DMS79 treated with DMSO at 0.1 percent for 48 hours (cell line): Measurements from ENCODE around the gene PROX2.

ENCODE experiments used
- DNase-seq: peaks from one replicate; lab custom pipeline; 2025; lab: John Stamatoyannopoulos, UW

Gene PROX2

DNA sequence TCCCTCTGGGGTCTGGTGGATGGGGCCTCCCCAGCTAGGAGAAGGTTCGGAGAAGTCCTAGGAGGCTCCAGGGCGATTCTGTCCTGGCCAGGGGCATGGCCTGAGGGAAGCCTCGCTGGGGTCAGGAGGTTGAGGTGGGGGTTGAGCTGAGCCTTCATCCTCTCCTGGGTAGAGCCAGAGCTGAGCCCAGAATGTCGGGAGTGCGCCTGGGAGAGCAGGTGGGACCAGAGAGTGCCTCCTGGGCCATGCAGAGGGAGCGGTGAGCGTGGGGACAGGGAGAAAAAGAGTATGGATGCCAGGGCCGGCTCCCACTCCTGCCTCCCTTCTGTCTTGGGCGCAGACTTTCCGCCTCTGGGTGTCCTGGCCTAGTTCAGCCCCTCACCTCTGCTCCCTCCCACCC, 34.0 kb upstream of the PROX2 start:
- DNase-seq, result no peak

DNA sequence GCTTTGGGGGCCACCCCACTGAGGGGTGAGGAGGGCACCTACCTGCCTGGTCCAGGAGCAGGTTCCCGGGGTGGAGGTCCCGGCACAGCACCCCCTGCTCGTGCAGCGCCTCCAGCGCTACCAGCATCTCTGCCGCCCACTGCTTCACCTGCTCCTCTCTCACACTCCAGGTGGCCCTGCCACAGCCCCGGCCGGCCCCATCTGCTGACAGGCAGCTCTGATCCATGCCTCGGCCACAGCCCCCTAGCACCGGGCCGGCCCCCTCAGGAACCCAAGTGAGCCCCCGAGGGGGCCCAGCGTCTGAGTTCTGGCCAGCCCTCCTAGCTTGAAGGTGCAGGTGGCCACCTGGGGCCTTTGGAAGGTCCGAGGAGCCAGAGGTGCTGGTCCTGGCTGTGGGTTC, 33.6 kb upstream of the PROX2 start:
- no peak for DNase-seq

DNA sequence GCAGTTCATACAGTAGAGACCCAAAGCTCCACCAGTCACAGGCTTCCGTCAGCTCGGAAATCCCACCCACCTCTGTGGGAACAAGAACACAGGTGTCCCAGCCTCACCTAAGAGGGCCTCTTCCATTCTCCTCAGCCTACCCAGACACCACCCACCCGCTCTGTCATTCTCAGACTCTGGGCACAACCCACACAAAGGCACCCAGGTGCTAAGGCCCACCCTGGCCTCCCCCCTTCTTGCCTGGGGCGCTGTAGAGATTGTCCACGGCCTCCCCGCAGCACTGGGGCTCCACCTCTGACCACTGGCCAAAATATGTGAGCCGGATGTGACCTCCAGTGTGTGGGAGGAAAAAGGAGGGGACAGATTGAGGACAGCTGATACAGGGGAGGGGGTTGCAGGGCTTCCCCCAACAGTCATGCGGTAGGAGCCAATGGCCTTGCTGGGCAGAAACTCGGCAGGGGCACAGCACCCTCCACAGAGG, 33.0 kb upstream of the PROX2 start:
- no peak for DNase-seq

DNA sequence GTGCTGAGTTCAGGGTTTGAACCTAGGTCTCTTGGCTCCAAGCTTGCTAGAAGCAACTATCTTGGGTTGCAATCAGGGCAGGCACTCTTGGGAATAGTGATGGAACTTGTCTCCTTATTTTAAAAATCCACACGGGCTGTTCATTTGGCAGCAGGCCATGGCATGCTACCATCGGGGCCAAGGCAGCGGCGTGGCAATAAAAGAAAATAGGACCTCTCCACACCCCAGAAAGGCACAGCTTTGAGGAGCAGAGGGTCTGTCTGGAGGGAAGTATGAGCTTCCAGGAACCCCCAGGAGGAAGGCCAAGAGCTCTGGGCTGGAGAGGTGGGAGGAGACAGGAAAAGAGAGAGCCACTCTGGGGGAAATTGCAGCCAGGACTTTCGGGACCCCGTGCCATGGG, 31.8 kb upstream of the PROX2 start:
- DNase-seq, result peak; percentile 7

DNA sequence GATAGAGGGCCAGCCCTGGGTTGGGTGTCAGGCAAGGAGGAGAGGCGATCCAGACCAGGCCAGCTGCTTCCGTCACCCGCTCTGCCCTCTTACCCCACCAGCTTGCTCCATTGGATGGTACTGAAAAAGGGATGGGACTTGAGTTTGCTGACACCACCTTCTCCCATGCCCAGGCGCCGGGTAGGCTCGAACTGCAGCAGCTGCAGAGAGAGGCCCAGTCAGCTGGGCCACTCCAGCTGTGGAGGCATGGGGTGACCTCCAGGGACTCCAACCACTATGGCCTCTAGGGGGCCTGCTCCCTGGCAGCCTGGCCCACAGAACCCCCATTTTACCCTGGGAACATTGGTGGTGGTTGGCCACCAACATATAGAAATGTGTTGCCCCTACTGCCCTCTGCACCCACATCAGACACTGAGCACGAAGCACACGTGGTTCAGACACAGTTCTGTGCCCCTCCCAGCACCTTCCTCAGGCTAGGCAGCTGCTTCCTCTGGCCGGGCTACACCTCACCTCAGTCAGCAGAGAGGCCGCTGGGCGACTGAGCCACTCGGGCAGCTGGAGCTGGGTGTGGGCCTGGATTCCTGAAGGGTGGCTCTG, 31.1 kb upstream of the PROX2 start:
- DNase-seq, result no peak

DNA sequence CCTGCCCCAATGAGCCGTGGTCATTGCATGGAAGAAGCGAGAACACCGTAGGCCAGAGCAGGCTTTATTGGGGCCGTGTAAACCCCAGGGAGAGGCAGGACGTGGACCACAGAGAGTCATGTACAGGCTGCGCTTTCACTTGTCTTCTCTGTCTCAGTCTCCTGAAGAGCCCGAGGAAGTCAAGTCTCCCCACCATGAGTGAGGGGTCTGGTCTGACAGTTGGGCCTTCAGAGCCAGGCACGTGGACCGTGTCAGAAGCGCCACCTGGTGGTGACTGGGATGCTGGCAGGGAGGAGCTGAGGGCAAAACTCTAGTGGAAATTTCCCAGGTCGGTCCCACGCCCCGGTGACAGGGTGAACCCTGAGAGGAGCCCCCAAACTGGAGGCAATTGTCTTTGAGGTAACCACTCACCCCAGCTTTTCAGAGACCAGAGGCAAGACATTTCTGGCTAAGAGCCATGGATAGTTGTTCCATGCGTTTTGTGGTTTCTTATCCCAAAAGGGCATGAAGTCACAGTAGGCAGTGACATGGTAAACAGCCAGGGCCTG, 29.7 kb upstream of the PROX2 start:
- DNase-seq, result peak; percentile 28

DNA sequence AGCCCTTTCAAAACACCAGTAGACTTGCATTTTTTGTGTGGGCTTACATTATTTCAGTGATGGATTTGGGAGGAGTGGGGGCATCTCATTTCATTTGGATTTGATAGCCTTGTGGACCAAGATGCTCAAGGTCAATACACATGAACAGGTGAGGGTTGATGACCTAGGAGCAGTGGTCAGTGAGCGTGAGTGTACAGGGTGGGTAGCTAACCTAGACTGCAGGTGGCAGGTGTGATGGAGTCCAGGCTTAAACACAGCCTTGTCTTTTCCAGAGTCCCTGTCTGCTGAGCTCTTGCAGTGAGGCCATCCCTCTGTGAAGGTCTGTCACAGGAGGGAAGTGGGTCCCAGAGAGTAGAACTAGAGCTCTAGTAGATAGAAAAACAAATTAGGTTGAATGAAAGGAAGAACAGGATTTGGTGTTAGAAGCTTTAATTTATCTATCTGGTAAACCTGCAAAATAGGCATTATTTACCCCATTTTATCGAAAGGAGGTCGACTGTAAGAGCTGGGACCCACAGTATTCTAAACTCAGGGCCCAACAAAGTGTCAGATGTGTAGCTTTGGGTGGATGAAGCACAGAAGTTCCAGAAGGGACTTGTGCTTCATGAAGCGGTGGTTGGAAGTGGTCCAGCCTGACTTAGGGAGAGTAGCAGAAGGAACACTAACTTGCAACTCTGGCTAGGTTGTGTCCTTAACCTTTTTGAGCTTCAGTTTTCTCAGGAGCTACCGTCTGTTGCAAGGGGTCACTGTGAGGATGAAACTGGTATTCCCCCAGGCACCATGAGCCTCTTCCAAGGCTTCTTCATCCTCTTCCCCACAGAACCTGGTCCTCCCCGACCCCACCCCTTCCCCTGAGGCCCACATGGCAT, 28.9 kb upstream of the PROX2 start:
- DNase-seq, result no peak

DNA sequence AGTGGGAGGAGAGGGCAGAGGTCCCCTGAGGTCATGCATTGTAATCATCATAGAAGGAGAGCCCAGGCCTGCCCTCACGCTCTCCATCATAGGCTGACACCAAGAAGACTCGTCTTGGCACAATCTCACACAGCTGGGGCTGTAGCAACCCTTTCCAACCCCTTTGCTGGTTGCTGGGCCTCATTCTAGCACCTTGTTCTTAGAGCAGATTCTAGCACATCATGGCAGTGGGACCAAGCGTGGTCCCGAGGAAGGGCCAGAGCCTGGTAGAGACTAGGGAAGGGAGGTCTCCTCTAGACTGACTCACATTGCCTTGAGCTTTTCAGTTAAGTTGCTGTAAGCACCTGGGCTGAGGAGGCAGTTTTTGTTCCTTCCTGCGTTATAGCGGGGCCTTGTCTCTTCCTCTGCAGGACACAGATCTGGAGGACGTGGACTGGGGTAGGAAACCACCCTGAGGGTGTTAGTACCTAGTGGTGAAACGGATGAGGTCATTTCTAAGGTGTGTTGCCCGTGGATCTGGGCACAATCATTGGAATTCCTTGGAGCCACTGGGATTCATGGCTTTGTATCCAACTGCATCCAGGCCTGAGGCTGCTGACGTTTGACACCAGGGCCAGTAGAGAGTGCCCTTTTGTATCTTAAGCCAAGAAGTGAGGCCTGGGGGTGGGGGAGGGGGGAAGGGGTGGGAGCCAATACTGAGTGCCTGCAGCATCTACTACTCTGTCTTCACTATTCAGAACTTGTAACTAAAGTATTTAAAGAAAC, 27.2 kb upstream of the PROX2 start:
- no peak for DNase-seq

DNA sequence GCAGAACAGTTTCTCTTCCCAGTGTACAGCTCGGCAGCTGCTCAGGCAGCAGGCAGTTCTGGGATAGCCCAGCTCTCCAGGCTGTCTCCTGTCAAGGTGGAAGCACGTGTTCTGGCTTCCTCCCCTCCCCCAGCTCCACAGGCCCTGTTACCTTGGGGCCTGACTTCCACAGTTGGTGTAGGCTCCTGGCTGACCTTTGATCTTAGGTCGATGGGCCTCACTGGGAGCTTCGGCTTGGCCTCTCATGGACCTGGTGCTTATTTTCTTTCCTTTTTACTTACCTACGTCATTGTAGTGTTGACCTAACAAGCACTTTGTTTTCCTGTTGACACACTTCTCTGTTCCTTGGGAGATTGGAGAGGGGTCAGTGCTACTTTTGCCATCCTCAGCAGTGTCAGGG, 22.7 kb upstream of the PROX2 start:
- no peak for DNase-seq

DNA sequence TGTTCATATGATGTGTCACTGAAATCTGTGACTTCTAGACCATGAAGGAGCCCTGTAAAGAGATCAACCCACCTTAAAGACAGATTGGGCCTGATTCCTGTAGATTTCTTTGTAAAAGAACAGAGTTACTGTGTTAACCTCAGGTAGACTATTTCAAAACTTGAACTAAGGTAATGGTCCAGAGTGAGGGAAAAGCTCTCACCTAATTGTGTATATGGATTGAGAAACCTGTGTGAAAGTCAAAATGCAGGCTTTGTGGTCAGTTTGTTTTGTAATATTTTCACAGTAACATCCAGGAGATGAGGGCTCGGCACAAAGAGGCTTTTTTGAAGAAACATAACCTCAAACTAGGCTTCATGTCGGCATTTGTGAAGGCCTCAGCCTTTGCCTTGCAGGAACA, 22.1 kb upstream of the PROX2 start:
- DNase-seq, result no peak

DNA sequence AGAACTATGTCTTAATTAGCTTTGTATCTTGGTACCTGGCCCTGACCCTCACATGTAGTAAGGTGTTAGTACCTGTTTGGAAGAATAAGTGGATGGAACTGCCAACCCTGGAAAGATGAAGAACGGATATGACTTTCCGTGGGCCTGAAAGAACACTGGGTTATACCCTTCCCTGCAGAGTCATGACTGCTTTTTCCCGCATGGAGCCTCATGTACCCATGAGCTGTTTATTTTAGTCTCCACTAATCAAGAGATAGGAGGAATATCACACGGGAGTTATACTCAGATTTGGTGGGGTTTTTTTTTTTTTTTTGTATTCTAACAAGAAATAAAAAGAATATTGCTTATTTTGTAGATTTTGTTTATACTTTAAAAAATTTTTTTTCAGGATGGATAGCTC, 21.7 kb upstream of the PROX2 start:
- no peak for DNase-seq

DNA sequence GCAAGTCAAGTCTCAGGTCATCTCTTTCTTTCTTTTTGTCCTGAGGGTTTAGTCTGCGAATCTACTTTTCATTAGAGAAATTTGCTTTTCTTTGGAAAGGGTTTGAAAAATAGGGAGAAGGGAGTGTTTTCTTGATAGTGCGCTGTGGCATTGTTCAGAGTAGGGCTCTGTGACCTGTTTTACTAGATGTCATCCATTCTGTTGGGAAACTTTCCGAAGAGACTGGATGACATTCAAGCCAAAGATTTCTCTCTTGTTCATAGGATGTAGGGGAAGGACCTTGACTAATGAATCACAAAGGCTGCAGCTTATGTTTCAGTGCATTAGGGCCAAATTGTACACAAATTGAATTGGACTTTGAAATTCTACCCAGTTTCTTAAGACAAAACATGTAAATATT, 20.5 kb upstream of the PROX2 start:
- no peak for DNase-seq

DNA sequence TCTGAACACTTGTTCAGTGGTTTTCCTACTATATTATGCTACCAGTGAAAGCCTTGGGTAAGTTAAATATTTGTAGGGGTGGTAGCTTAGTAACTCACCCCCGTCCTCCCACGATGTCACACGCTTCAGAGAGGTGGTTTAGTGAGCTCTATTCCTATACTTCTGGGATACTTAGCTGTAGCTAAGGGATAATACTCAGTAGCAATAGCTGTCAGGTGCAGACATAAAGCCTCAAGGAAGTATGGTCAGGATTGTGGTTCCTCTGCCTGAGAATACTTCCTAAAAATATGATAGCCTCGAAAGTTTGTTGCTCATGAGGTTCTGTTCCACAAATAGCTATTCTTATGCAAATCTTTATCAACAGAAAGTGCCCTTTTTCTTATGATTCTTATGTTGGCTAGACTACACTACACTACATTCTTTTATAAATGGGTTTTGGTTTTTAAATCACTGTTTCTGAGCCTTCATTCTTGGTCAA, 17.7 kb upstream of the PROX2 start:
- no peak for DNase-seq

DNA sequence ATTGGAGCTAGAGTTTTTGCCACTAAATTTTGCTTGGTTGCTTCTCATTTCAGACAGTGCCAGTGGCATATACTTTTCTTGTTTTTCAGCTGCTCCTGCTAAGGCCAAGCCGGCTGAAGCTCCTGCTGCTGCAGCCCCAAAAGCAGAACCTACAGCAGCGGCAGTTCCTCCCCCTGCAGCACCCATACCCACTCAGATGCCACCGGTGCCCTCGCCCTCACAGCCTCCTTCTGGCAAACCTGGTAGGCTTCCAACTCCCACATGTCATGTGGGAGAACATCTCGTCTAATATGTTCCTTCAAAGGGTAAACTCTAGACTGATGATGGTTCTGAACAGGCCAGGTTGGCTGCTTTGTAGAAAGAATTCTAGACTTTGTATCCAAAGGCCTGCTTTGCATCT, 16.8 kb upstream of the PROX2 start:
- no peak for DNase-seq

DNA sequence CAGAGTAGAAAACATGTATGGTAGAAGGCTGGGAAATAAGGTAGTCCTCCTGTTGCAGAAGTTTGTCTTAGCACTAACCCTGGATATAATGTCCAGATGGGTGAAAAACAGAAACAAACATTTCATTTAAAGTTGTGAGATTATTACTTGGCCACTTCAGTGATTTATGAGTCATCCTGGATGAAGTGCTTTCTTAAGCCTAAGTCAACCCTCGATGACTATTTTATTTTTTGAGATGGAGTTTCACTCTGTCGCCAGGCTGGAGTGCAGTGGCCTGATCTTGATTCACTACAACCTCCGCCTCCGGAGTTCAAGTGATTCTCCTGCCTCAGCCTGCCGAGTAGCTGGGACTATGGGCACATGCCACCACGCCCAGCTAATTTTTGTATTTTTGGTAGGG, 15.9 kb upstream of the PROX2 start:
- DNase-seq, result no peak

DNA sequence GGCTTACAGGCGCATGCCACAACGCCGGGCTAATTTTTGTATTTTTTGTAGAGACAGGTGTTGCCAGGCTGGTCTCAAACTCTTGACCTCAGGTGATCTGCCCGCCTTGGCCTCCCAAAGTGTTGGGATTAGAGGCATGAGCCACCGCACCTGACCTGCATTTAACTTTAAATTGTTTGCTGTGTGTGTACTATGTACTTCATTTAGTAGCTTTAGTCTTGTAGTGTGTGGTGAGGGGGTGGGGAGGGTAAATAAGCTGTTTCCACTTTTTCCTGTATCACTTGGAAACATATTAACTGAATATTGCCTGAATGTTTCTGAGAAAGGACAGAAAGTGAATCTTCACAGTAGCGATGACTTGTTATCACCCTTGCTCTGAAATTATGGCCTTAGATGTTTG, 14.3 kb upstream of the PROX2 start:
- no peak for DNase-seq

DNA sequence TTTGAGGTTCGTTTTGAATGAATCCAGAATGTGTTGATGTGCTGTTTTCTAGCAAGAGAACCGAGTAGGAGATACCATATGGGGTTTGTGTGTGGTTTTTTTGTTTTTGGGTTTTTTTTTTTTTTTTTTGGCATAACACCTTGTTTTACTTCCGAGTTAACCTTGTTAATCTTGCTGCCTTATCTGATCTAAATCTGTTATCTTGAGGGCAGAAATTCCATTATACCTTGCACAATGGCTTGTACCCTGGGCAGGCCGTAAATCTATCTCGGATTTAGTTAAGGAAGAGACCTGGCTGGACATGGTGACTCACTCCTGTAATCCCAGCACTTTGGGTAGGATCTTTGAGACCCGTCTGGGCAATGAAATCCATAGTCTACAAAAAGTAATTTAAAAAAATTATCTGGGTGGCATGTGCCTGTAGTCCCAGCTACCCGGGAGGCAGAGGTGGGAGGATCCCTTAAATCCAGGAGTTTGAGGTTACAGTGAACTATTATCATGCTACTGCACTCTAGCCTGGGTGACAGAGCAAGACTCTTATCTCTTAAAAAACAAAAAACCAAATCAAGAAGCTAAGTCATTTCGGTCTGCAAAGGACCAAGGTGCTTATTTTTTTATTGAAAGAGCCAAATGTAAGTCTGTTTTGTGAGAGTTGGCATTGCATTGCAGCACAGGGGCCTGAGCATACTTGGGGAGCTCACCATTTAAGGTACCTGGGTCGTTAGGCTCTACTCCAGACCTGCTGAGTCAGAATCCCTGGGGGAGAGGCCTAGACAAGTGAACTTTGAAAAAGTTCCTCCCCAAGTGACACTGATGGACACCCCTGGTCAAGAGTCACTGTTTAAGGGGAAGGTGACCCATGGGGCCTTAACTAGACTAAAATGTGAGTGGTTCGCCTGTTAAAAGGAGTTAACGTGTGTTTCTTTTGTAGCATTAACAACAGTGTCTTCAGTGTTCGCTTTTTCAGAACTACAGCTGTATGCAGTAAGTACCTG, 12.5 kb upstream of the PROX2 start:
- DNase-seq, result no peak

DNA sequence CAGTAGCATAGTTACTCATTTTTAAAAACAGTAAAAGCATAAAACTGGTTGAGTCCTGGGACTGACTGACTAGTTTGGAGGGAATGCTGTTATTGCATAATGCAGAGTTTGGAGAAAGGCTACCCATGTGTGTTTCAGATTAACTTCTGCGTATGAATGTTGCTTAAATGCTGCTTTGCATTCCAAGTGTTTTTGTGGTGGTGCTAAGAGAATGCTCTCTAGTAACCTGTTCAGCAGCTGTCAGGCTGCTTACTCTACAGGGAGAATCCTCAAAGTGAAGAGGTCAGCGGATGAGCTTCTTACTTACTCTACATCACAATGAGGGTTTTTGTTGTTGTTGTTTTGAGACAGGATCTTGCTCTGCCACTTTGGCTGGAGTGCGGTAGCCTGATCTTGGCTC, 10.1 kb upstream of the PROX2 start:
- DNase-seq, result no peak

DNA sequence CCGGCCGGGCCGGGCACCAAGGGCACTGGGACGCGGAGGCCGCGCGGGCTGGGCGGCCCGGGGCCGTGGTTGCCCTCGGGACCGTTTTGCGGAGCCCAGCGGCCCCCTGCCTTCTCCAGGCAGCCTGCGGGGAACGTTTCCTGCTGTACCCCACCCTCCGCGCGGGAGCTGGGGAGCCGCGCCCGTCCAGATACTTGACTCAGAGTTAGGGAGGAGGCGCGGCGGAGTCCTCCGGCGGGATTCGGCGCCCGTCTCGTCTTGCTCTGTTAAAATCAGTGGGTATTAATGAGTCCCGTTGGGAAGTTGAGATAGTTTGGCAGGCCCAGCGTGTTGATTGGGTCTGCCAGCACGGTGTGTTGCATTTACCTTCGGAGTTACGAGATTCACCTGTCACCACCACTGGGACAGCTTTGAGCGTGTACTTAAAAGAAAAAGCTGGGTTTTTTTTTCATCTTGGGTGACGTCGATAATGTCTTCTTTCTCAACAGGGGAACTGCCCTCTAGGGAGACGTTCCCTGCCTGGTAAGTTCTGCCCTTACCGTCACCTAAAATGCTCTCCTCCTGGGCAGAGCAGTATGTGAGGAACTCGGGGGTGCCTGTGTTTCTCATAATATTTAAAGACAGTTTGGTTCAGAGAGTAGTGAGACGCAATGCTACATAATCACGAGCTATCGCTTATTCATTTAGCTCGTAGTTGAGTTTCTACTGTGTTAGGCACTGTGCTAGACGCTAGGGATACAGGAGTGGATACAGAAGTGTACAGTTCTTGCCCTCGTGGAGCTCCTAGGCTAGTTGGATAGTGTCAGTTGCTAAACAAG, 6.4 kb upstream of the PROX2 start:
- peak; percentile 32 for DNase-seq

DNA sequence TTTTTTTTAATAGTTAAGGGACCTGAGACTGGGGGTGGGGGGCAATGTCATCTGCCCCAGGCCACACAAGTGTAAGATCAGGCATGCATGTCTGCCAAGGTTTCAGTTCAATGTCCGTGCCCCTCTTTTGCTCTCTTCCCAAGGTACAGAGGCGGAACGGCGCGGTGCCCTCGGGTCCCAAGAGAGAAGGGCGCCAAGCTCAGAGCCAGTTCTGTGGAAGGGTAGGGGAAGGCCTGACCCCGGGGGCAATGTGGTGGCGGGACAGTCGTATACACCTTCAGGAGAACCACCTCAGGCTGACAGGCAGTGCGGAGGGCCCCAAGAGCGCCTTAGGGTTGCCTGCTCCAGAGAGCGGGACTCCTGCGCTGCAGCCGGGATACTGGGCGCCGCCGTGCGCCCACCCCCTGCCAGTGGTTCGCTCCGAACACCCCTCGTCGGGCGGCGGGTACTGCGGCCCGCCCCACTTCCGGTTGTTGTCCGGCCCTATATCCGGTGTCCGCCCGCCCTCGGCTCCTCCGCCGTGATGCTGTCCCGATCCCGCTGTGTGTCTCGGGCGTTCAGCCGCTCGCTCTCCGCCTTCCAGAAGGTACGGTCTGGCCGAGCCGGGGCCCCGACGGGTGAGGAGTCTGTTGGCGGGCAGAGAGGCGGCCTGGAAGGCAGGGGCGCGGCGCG, 5.6 kb upstream of the PROX2 start, which contains the start of gene DLST:
DLST (plus strand) TSS at position 486 of the 672 bp plus-strand sequence; CDS start at position 524, 38 bp downstream.
- DNase-seq, result peak; percentile 94
